HG03060 (cell line): ENCODE measurements around the gene SYT7.

Source experiments
- ATAC-seq: cut with Tn5 transposase; IDR thresholded peaks from one replicate; pipeline ENCODE4 v1.9.1; 2021; ENCODE audit warnings: low read depth, moderate number of reproducible peaks; ENCODE audit not compliant: unreplicated experiment

Gene SYT7

GRCh38 chr11:61539831-61540357 is 41.0 kb downstream of the SYT7 start:
- ATAC-seq, result no peak

- ATAC-seq, result no peak
Measured at GRCh38 chr11:61539006-61539405, 41.9 kb downstream of the SYT7 start.

- ATAC-seq, result no peak
Measured at GRCh38 chr11:61538636-61538961, 42.3 kb downstream of the SYT7 start.

GRCh38 chr11:61537326-61537725 is 43.5 kb downstream of the SYT7 start:
- ATAC-seq, result no peak

GRCh38 chr11:61536676-61537270 is 44.1 kb downstream of the SYT7 start:
- no peak for ATAC-seq

GRCh38 chr11:61535998-61536675 is 44.7 kb downstream of the SYT7 start:
- no peak for ATAC-seq

GRCh38 chr11:61534933-61535839 is 45.7 kb downstream of the SYT7 start:
- no peak for ATAC-seq

- ATAC-seq, result no peak
Measured at GRCh38 chr11:61534025-61534932, 46.6 kb downstream of the SYT7 start.

- no peak for ATAC-seq
Measured at GRCh38 chr11:61533401-61533800, 47.5 kb downstream of the SYT7 start.

- no peak for ATAC-seq
Measured at GRCh38 chr11:61533039-61533375, 47.9 kb downstream of the SYT7 start.

- ATAC-seq, result no peak
Measured at GRCh38 chr11:61532134-61533038, 48.5 kb downstream of the SYT7 start.

GRCh38 chr11:61531044-61531443 is 49.8 kb downstream of the SYT7 start:
- ATAC-seq, result no peak

GRCh38 chr11:61529537-61530225 is 51.2 kb downstream of the SYT7 start:
- no peak for ATAC-seq

GRCh38 chr11:61528114-61528513 is 52.8 kb downstream of the SYT7 start:
- ATAC-seq, result no peak

GRCh38 chr11:61526956-61527731 is 53.7 kb downstream of the SYT7 start:
- ATAC-seq, result no peak

- no peak for ATAC-seq
Measured at GRCh38 chr11:61526229-61526628, 54.6 kb downstream of the SYT7 start.

- ATAC-seq, result no peak
Measured at GRCh38 chr11:61524963-61525587, 55.8 kb downstream of the SYT7 start.

GRCh38 chr11:61524446-61524845 is 56.4 kb downstream of the SYT7 start:
- no peak for ATAC-seq
